ENCODE results near the gene SSC5D.

The SSC5D gene

DNA sequence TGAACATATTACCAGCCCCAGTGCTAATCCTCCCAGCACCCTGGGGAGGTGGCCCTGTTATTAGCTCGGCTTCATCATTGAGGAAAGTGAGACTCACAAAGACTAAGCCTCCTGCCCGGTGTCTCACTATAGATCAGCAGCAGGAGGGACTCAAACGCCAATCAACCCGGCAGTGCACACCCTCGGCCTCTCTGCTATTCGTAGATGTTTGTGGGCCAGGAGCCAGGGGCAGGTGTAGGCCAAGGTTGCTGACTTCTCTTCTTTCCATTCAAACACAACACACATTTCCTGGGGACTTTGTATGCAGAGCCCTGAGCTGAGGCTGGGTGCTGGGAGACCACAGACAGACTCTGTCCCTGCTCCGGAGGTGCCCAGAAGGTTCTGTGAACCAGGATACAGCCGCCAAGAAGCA is 66.5 kb downstream of the SSC5D start:
- DNase-seq (ENCODE audit: low read depth): no peak

DNA sequence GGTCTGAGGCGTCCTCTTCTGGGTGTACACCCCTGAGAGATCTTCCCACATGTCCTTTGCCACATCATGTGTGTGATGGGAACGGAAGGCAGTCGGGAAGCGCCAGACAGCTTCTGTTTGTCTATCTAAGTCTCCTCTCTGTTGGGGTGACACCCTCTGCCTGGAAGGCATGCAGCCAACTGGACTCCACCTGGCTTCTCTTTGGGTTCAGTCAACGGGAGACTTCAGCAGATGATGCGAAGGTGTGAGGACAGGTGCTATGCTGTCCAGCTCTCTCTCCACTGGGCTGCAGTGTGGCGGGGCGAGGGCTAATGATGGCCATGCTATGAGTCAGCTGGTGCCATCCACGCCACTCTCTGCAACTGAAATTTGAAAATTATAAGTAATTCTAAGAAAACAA is 71.4 kb downstream of the SSC5D start:
- DNase-seq (ENCODE audit: low read depth): no peak

DNA sequence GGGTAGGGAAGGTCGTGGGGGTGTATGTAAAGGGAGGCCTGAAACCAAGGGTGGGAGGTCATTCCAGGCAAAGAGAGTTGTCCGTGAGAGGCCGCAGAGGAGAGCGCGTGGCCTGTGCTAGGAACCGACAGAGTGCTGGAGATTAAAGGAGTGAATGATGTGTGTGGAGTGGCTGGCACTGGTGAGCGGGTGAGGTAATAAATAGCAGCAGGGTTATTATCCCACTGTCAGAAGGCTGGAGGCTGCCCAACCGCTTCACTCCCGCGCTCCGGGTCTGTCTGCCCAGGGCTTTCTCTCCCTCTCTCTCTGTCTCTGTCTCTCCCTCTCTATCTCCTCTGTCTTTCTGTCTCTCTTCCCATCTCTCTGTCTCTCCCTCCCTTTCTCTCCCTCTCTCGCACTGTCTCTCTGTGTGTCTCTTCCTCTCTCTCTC is 75.0 kb downstream of the SSC5D start:
- DNase-seq (ENCODE audit: low read depth): no peak

DNA sequence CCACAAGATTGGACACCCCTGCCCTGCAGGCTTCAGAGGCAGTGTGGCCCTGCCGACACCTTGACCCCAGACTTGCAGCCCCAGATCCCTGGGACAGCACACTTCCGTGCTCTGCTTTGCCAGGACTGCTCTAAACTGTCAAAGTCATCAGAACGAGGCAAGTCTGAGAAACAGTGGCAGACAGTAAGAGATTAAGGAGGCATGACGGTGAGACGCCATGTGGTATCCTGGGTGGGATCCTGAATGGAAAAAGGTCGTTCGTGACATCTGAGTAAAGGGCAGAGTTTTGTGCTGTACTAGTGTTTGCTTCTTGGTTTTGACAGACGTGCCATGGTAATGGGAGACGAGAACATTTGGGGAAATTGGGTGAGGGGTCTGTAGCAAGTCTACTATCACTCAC is 78.6 kb downstream of the SSC5D start:
- DNase-seq (ENCODE audit: low read depth): no peak

DNA sequence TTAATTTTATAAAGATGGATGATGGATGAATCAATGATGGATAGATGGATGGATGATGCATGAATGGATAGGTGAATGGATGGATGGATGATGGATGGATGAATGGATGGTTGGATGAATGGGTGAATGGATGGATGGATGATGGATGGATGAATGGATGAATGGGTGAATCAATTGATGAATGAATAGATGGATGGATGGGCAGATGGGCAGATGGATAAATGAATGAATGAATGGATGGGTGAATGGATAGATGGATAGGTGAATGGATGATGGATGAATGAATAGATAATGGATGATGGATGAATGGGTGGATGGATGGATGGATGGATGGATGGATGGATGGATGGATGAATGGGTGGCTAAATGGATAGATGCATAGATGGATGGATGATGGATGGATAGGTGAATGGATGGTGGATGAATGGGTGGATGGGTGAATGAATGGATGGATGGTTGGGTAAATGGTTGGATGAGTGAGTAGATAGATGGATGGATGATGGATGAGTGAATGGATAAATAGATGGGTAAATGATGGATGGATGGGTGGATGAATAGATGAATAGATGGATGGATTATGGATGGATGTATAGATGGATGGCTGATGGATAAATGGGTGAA is 79.6 kb downstream of the SSC5D start:
- DNase-seq (ENCODE audit: low read depth): no peak
